B cell (primary cell): ENCODE results near the gene P2RX5. TPM values are rescaled to one million over a fixed set of nuclear protein-coding genes. Genes with fewer than 3 reads are reported as not detected.

Source experiments
- ATAC-seq: fragments of 200-7000 bp; cut with Tn5 transposase; one replicate; pipeline ENCODE4 v1.10.0; 2021; ENCODE audit warnings: low read depth, mild to moderate bottlenecking, moderate number of reproducible peaks, moderate library complexity
- CTCF ChIA-PET: fragments of 350-600 bp; sonication (Branson Sonifier 250); formaldehyde crosslinking; loops from one replicate; lab custom pipeline; 2021; ENCODE audit warnings: antibody characterized with exemption, inconsistent platforms; lab: Charles Lee
- POLR2A ChIA-PET: fragments of 350-600 bp; sonication (Branson Sonifier 250); formaldehyde crosslinking; loops from one replicate; lab custom pipeline; 2021; ENCODE audit warnings: antibody characterized with exemption; lab: Charles Lee
- DNase-seq: peaks from one replicate; pipeline ENCODE4 v3.0.0; 2013
- H2AFZ ChIP-seq: 2 replicates; pipeline ENCODE4 v1.6.1; 2012; ENCODE audit warnings: mild to moderate bottlenecking, low read depth, low read length; ENCODE audit not compliant: insufficient read depth, poor library complexity, severe bottlenecking
- H3K27ac ChIP-seq, 2 donors: 1 replicate in 1 of 2; 2 replicates in 1 of 2; pipeline ENCODE4 v1.5.1; 2012 to 2013; ENCODE audit warnings: low read length in 2 of 2, mild to moderate bottlenecking in 2 of 2, moderate library complexity in 1 of 2
- H3K27me3 ChIP-seq, 4 experiments: fragments of 200-600 bp in 1 of 4; sonication (generic) in 1 of 4; replicated peaks in 1 of 4; 1 replicate in 2 of 4; 2 replicates in 2 of 4; pipeline versions ENCODE4 v1.6.1 to v1.7.0; 2013 to 2016; ENCODE audit warnings: low read length in 3 of 4, mild to moderate bottlenecking in 2 of 4, mixed read lengths in 1 of 4, moderate library complexity in 1 of 4; ENCODE audit not compliant: insufficient read depth in 4 of 4, control insufficient read depth in 3 of 4; ENCODE audit errors: control extremely low read depth in 1 of 4
- H3K36me3 ChIP-seq, 2 experiments: replicated peaks in 1 of 2; 1 replicate in 1 of 2; 2 replicates in 1 of 2; pipeline versions ENCODE4 v1.6.1 to v1.7.1; 2013; ENCODE audit warnings: low read length in 1 of 2; ENCODE audit not compliant: insufficient read depth in 2 of 2, control insufficient read depth in 1 of 2; ENCODE audit errors: control extremely low read depth in 1 of 2, extremely low read depth in 1 of 2
- H3K4me1 ChIP-seq, 2 donors: fragments of 200-600 bp in 1 of 2; sonication (generic) in 1 of 2; 1 replicate in 1 of 2; 2 replicates in 1 of 2; pipeline versions ENCODE4 v1.5.1 to v1.6.1; 2013 to 2017; ENCODE audit warnings: low read length in 2 of 2; ENCODE audit not compliant: control insufficient read depth in 2 of 2, insufficient read depth in 2 of 2
- H3K4me2 ChIP-seq: replicated peaks from 2 replicates; pipeline ENCODE3; 2012; ENCODE audit warnings: mild to moderate bottlenecking, low read depth, low read length; ENCODE audit not compliant: poor library complexity, severe bottlenecking
- H3K4me3 ChIP-seq, 5 experiments: fragments of 200-600 bp in 1 of 5; sonication (generic) in 1 of 5; 1 replicate in 3 of 5; 2 replicates in 2 of 5; pipeline versions ENCODE4 v1.5.1 to v1.7.0; 2011 to 2016; ENCODE audit warnings: low read length in 4 of 5, mild to moderate bottlenecking in 4 of 5, low read depth in 2 of 5, control low read depth in 1 of 5, moderate library complexity in 1 of 5; ENCODE audit not compliant: insufficient read depth in 1 of 5; ENCODE audit errors: control extremely low read depth in 1 of 5, extremely low read depth in 1 of 5
- H3K79me2 ChIP-seq: fragments of 200-600 bp; sonication (generic); one replicate; pipeline ENCODE4 v1.6.0; 2016; ENCODE audit warnings: low read length; ENCODE audit not compliant: control insufficient read depth, insufficient read depth
- H3K9ac ChIP-seq: fragments of 200-600 bp; sonication (generic); 2 replicates; pipeline ENCODE4 v1.6.1; 2017; ENCODE audit warnings: mild to moderate bottlenecking, low read length, moderate library complexity
- H3K9me3 ChIP-seq, 3 donors: one replicate each; pipeline versions ENCODE4 v1.6.1 to v1.7.1; 2013; ENCODE audit warnings: low read length in 2 of 3; ENCODE audit not compliant: control insufficient read depth in 2 of 3, insufficient read depth in 1 of 3; ENCODE audit errors: control extremely low read depth in 1 of 3
- H4K20me1 ChIP-seq: 2 replicates; pipeline ENCODE4 v1.6.0; 2012; ENCODE audit warnings: mild to moderate bottlenecking, low read length; ENCODE audit not compliant: insufficient read depth, control insufficient read depth, poor library complexity, severe bottlenecking
- H3K27ac Mint-ChIP-seq: one replicate; pipeline ENCODE4 v1.8.0; 2021; ENCODE audit warnings: mixed read lengths
- H3K27me3 Mint-ChIP-seq: one replicate; pipeline ENCODE4 v1.8.0; 2021; ENCODE audit warnings: mixed read lengths
- H3K4me1 Mint-ChIP-seq: one replicate; pipeline ENCODE4 v1.8.0; 2021; ENCODE audit warnings: mixed read lengths
- H3K4me3 Mint-ChIP-seq: one replicate; pipeline ENCODE4 v1.8.0; 2021; ENCODE audit warnings: mixed read lengths
- H3K9me3 Mint-ChIP-seq: one replicate; pipeline ENCODE4 v1.8.0; 2022; ENCODE audit warnings: mixed read lengths; ENCODE audit not compliant: insufficient read depth
- CTCF ChIP-seq: fragments of 200-600 bp; IDR thresholded peaks from one replicate; pipeline ENCODE4 v1.8.0; 2022; ENCODE audit warnings: antibody characterized with exemption, mild to moderate bottlenecking
- EZH2 ChIP-seq: IDR thresholded peaks from 2 replicates; pipeline ENCODE4 v1.6.1; 2012; ENCODE audit warnings: borderline replicate concordance, low read depth, mild to moderate bottlenecking, moderate library complexity, low read length; ENCODE audit not compliant: insufficient read depth, poor library complexity, severe bottlenecking
- WGBS: methylation state at CpG from one replicate; pipeline ENCODE4 v1.1.5; 2013; ENCODE audit warnings: missing lambda C conversion rate; ENCODE audit not compliant: insufficient coverage; 5-methylcytosine and 5-hydroxymethylcytosine counted together
- intact Hi-C: fragments of 100-400 bp; cut with micrococcal nuclease; formaldehyde crosslinking; loops from one replicate; pipeline ENCODE4 v1.10.0; 2022
- polyA plus RNA-seq: library from polyadenylated mRNA; depleted of rRNA; stranded (reverse); fragments of >200 nt; gene quantifications from 2 replicates; pipeline ENCODE4 v1.2.3, GENCODE V29; 2012
- total RNA-seq, 2 donors: library from RNA; stranded (reverse); fragments of 120-200 nt in 1 of 2; gene quantifications; 1 replicate in 1 of 2; 2 replicates in 1 of 2; pipeline versions ENCODE4 v1.2.3 to v1.2.4, GENCODE V29; 2013 to 2022

The P2RX5 gene
- total and polyA plus RNA-seq, 2 donors (not counting 1 experiment from before 2014, with no cell fraction given): 405 to 745 TPM

- peaks cover 57% of the 10 kb centered on the region for H4K20me1 ChIP-seq
- DNase-seq: peak; percentile 56
- H3K4me1 Mint-ChIP-seq: peaks cover 66% of the 10 kb centered on the region
- no peaks in the 10 kb centered on the region for H3K27me3 ChIP-seq
- peaks cover 0 to 60% of the 10 kb centered on the region in 2 experiments for H3K36me3 ChIP-seq
- peak overlapping the region; percentile 96 for H3K27ac Mint-ChIP-seq
- peak overlapping the region in 3 of 5 experiments; percentile 4 to 33 (median 24) for H3K4me3 ChIP-seq
- H3K9me3 ChIP-seq: peaks cover 0 to 4% (median 0%) of the 10 kb centered on the region in 3 donors
- WGBS: 67% methylated on average over 9 of the region's 14 CpGs
- peak overlapping the region; percentile 80 for H3K4me2 ChIP-seq
- ChIA-PET CTCF (interaction anchor here (0.6 to 5.0 kb wide), 3 partner anchors 23 to 49 kb away, joined by 3 to 27 read pairs (median 5); no protein-coding TSS in a partner anchor), POLR2A (interaction anchor here (0.6 to 1.0 kb wide), 2 partner anchors 24 to 49 kb away, joined by 4 to 5 read pairs; no protein-coding TSS in a partner anchor)
- H3K9me3 Mint-ChIP-seq: no peaks in the 10 kb centered on the region
- H3K27me3 Mint-ChIP-seq: no peaks in the 10 kb centered on the region
- peaks cover 55% of the 10 kb centered on the region for H3K79me2 ChIP-seq
- peak; percentile 57 for ATAC-seq
- no peak for TF ChIP-seq EZH2
- TF ChIP-seq CTCF: no peak
- intact Hi-C loops: no loop called here
- H3K9ac ChIP-seq: peak overlapping the region; percentile 25
- peak overlapping the region; percentile 49 to 58 for H3K27ac ChIP-seq
- peak overlapping the region; percentile 83 for H3K4me3 Mint-ChIP-seq
- H3K4me1 ChIP-seq: peaks cover 61 to 72% of the 10 kb centered on the region in 2 donors
- H2AFZ ChIP-seq: no peak overlapping the region
These were observed 7.1 kb downstream of the P2RX5 start for GRCh38 chr17:3688852-3689261.

GRCh38 chr17:3688027-3688553, 7.9 kb downstream of the P2RX5 start:
- Mint-ChIP-seq H3K27ac (peak overlapping the region; percentile 96), H3K4me1 (peaks cover 67% of the 10 kb centered on the region), H3K27me3 (no peaks in the 10 kb centered on the region), H3K4me3 (peak overlapping the region; percentile 83), H3K9me3 (no peaks in the 10 kb centered on the region)
- Histone ChIP-seq H3K36me3 (peaks cover 0 to 63% of the 10 kb centered on the region in 2 experiments), H3K27ac (peak overlapping the region; percentile 41 to 58), H3K4me1 (peaks cover 66 to 74% of the 10 kb centered on the region in 2 donors), H3K27me3 (no peaks in the 10 kb centered on the region), H3K9me3 (peaks cover 0 to 7% (median 0%) of the 10 kb centered on the region in 3 donors), H3K9ac (peak overlapping the region; percentile 31), H4K20me1 (peaks cover 65% of the 10 kb centered on the region), H3K4me2 (peak overlapping the region; percentile 80), H3K4me3 (peak overlapping the region in 3 of 5 experiments; percentile 24 to 37 (median 33)), H3K79me2 (peaks cover 52% of the 10 kb centered on the region), H2AFZ (no peak overlapping the region)
- intact Hi-C loops: no loop called here
- 64% methylated on average over 18 of the region's 19 CpGs for WGBS
- ATAC-seq (peak; percentile 18), DNase-seq (peak; percentile 77)
- no peak for TF ChIP-seq EZH2
- no peak for TF ChIP-seq CTCF
- ChIA-PET POLR2A (interaction anchor here (0.5 to 1.3 kb wide), 4 partner anchors 25 to 71 kb away, joined by 3 to 8 read pairs (median 4); no protein-coding TSS in a partner anchor), CTCF (interaction anchor here (1.3 to 5.0 kb wide), 2 partner anchors 45 to 49 kb away, joined by 5 to 27 read pairs; no protein-coding TSS in a partner anchor)
